K562 (cell line): ENCODE measurements around the gene SLC10A3. TPM values are rescaled to one million over a fixed set of nuclear protein-coding genes. Genes with fewer than 3 reads are reported as not detected.

Experiments used
- BCLAF1 ChIP-seq, 2 experiments: fragments of 450-650 bp in 1 of 2; IDR thresholded peaks; 2 replicates each; pipeline ENCODE4 v1.6.1; 2011 to 2017; ENCODE audit warnings: low read depth in 2 of 2, antibody characterized with exemption in 1 of 2, borderline replicate concordance in 1 of 2, low read length in 1 of 2, mild to moderate bottlenecking in 1 of 2, mixed read lengths in 1 of 2; ENCODE audit not compliant: control insufficient read depth in 1 of 2
- CEBPZ ChIP-seq: fragments of 150-350 bp; IDR thresholded peaks from 2 replicates; pipeline ENCODE4 v1.6.1; 2014; ENCODE audit warnings: low read depth, mild to moderate bottlenecking, low read length, borderline replicate concordance
- NR0B1 ChIP-seq: fragments of 450-650 bp; IDR thresholded peaks from one replicate; pipeline ENCODE4 v1.6.1; 2018; ENCODE audit warnings: mild to moderate bottlenecking, moderate library complexity; ENCODE audit not compliant: partially characterized antibody
- SRF ChIP-seq, 2 experiments: fragments of 250-450, 450-650 bp in 1 of 2; sonication (Bioruptor Pico) in 1 of 2; sonication (generic) in 1 of 2; formaldehyde crosslinking; IDR thresholded peaks; 2 replicates each; pipeline versions ENCODE4 v1.5.0 to v1.5.1; 2020 to 2022; ENCODE audit warnings: mild to moderate bottlenecking in 1 of 2, missing genetic modification reagents in 1 of 2
- TBP ChIP-seq: optimal IDR thresholded peaks from 2 replicates; pipeline ENCODE3; 2011; ENCODE audit warnings: low read depth, low read length, improper control_type of control experiment
- ZBTB7A ChIP-seq: IDR thresholded peaks from 2 replicates; pipeline ENCODE4 v1.6.1; 2011; ENCODE audit warnings: low read depth, mild to moderate bottlenecking, low read length, moderate library complexity, borderline replicate concordance; ENCODE audit not compliant: control insufficient read depth
- ZNF318 ChIP-seq, 2 experiments: fragments of 450-650 bp; IDR thresholded peaks; 2 replicates each; pipeline ENCODE4 v1.6.1; 2016; ENCODE audit warnings: mild to moderate bottlenecking in 2 of 2, borderline replicate concordance in 1 of 2, low read depth in 1 of 2, moderate library complexity in 1 of 2
- polyA plus RNA-seq, 8 experiments: library from polyadenylated mRNA; depleted of rRNA in 4 of 8; stranded (reverse) in 5 of 8; unstranded in 3 of 8; fragments of >200 nt; fragmentation: Nextera tagmentation in 2 of 8; fragmentation: Illumina TruSeq in 1 of 8; extraction: Ambion mirVana in 2 of 8; extraction: Trizol in 1 of 8; gene quantifications; 2 replicates each; pipeline versions ENCODE4 v1.2.1 to v1.2.3, GENCODE V29; 2011 to 2014; ENCODE audit warnings: inconsistent platforms in 1 of 8, missing spikeins in 1 of 8
- total RNA-seq, 7 experiments: library from RNA; depleted of rRNA in 6 of 7; stranded (reverse); fragments of >200 nt in 6 of 7; fragmentation: Illumina TruSeq in 2 of 7; extraction: Trizol in 2 of 7; gene quantifications; 2 replicates each; pipeline versions ENCODE4 v1.2.1 to v1.2.3, GENCODE V29; 2011 to 2021; ENCODE audit warnings: low replicate concordance in 1 of 7

Gene SLC10A3
- total and polyA plus RNA-seq, 9 of the 15 experiments (the other 6 are each of a cell fraction or from before 2014, with no cell fraction given) = 5.2 to 30.6 (median 16.7) TPM

GRCh38 chrX:154484255-154485149 is 5.9 kb downstream of the SLC10A3 start (continued):
- TF ChIP-seq BCLAF1 (IDR thresholded peaks at IDR 0.05; ENCODE audit: borderline replicate concordance in 1 of 2, control insufficient read depth in 1 of 2, low read depth in 2 of 2, low read length in 1 of 2) (no peak), TBP (peak; percentile 68), NR0B1 (no peak), ZNF318 (IDR thresholded peaks at IDR 0.05; ENCODE audit: borderline replicate concordance in 1 of 2, low read depth in 1 of 2) (no peak), ZBTB7A (no peak; the same call in 1 of the 2 replicates), SRF (CRISPR knock-in tag; IDR thresholded peaks at IDR 0.05) (peak in 1 of 2 experiments; percentile 80; a peak in 1 of 4 replicates), CEBPZ (no peak)
